HG03565 (cell line): ENCODE measurements around the gene NEDD9.

Experiments used
- ATAC-seq: cut with Tn5 transposase; IDR thresholded peaks from one replicate; pipeline ENCODE4 v1.9.1; 2021; ENCODE audit warnings: mild to moderate bottlenecking, moderate library complexity; ENCODE audit not compliant: unreplicated experiment

Gene NEDD9

GRCh38 chr6:11232193-11232769 lies at the start of gene NEDD9:
NEDD9 (minus strand) TSS chr6:11232668; CDS start chr6:11232515, 153 bp downstream.
- ATAC-seq = peak; percentile 99

GRCh38 chr6:11282245-11282644 lies 49.8 kb upstream of the NEDD9 start:
- no peak for ATAC-seq

DNA sequence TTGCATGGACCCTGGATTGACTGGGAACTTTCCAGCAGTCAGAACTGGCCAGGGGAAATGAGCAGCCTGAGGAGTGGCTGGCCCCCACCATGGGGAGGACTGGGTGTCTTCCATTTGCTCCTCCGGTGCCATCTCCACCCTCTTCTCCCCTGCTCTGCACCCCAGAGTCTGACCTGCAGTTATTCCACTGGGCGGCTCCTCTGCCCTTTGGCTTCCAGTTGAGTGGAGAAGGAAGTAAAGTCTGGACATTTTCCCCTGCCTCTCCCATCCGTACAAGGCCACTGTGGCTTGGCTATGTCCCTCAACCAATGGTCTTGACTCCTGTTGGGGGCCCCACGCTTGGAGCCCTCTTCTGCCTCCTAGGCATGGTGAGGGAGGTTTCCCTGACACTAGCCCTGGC lies 47.9 kb upstream of the NEDD9 start:
- no peak for ATAC-seq

DNA sequence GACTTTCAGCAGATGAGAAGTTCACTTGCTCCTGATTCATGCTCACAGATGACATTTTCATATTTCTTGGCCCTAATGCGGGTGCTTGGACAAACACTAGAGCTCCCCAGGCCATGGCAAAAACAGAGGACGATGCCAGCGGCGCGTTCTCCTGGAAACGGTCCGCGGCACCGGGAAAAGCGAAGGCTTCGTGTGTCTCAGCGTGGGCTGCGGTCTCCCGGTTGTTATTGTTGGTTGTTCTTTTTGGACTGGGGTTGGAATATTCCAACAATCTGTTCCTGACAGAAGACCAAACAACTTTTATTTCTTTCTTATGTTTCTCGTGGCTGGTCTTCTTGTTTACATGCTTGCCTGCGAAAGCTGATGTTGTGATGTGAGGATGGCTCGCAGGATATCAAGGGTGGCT lies 46.8 kb upstream of the NEDD9 start:
- no peak for ATAC-seq

- no peak for ATAC-seq
Observed at GRCh38 chr6:11278207-11278559, 45.7 kb upstream of the NEDD9 start.

- ATAC-seq = peak; percentile 43
Observed at GRCh38 chr6:11277275-11278206, 45.1 kb upstream of the NEDD9 start.

DNA sequence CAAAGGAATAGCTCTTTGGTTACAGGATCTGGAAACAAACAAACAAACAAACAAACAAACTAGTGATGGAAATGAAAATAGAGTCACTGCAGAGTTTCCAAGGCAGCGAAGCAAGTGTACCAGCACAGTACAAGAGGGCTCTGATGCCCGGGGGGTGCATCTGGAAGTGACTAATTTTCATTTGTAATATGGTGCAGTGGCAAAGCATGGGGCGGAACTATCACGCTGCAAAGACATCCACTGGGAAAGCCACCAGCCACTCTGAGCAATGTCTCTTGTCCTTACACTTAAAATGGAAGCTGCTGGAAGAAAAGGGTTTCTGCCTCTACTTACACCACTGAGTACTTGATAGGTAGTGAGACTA lies 44.4 kb upstream of the NEDD9 start:
- ATAC-seq = no peak

DNA sequence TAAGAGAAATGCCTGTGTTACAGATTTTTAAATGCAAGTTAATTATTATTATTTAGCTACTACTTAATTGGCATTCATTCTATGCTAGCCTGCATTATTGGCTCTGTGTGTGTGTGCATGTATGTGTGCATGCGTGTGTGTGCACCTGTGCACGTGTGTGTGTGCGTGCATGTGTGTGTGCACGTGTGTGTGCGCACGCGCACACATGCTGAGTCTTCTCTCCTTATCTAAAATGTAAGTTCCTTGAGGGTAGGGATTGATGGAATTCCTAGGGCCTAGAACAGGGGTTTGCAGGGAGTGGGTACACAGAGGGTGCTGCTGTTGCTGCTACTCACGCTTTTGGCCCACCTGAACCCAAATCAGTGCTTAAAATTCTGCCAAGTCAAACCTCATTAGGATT lies 43.8 kb upstream of the NEDD9 start:
- no peak for ATAC-seq

GRCh38 chr6:11275598-11275997 lies 43.1 kb upstream of the NEDD9 start:
- peak; percentile 70 for ATAC-seq

DNA sequence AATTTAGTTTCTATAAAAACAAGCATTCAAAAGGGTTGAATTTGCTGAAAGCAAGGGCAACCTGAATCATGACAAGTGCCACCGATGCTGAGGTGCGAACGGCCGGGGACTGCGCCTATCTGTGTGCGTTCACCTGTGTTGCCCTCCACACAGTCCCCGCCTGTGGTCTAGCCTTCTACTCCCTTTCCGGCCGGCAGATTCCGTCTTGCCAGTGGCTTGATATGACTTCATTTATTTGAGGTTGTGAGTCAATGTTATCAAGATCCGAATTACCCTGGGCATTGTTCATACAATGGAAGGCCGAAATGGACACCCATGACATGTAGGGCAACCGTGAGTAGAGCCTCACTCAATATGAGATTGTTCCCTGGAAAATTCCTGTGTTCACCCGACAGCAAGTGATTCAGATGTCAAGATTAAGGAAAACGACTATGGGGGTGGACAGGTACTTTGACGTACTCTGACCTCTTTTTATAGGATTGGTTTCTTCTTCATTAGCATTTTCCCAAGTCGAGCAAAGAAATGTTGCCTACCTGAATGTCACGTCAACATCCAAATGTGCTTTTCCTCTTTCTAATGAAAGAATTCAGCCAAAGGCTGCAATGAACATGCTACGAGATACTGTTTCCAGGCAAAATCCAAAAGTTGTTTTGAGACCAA lies 41.1 kb upstream of the NEDD9 start:
- ATAC-seq = no peak

GRCh38 chr6:11272491-11273192 lies 40.2 kb upstream of the NEDD9 start:
- ATAC-seq = no peak

GRCh38 chr6:11271228-11272020 lies 39.0 kb upstream of the NEDD9 start:
- no peak for ATAC-seq

DNA sequence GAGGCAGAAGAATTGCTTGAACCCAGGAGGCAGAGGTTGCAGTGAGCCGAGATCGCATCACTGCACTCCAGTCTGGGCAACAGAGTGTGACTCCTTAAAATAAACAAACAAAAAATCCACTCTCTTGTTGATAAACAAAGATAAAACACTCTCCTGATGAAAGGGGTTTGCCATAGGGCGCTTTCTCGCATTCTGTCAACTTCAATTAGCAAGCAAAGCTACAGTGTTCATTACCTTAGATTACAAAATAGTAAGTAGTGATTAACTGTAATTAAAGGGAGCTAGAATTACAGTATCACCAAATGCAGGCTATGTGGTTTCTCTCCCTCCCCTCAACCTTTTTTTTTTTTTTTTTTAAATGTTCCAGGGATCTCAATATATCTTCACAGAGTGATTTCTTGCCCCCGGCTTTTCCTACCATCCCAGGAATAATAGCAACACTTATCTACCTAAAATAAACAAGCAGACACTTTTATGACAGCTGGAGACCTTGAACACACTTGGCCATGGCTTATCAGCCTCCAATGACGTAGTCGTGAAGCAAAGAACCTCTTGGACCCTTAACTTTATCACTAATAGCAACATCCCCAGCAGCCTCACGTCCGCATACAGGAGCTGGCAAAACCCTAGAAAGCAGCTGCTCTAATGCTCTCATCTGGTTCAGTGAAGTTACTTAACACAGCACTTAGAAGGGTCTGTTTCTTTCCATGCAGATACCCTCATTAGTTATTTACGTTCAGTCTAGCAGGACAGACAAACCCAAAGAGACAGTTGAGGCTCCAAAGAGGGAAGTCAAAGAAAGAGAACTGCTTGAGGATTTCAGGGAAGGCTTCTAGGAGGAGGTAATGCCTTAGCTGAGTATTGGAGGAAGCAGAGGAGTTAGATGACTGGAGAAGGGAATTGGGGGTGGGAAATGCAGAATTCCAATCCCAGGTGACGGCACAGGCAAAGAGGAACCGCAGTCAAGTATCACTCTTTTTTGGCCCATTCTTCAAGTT lies 37.9 kb upstream of the NEDD9 start:
- ATAC-seq = no peak

- no peak for ATAC-seq
Observed at GRCh38 chr6:11268978-11269377, 36.5 kb upstream of the NEDD9 start.

DNA sequence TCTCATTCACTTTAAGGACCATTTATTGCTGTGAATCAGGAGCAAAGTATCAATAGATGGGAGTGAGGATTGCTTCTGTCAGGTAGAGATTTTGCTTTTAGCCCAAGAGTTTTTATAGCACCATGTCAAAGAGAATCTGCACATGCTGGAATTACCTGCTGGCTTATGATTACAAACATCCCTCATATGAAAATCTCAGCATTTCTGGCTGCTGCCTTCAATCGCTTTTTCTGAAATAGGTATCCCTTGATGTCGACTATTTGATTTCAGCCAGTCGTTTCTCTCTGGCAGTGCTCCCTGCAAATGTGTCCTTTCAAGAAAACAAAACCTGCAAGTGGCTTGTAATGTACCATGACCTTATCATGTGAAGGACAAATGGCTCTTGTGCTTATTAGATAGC lies 34.5 kb upstream of the NEDD9 start:
- no peak for ATAC-seq

GRCh38 chr6:11265932-11266331 lies 33.5 kb upstream of the NEDD9 start:
- no peak for ATAC-seq

- no peak for ATAC-seq
Observed at GRCh38 chr6:11264100-11264499, 31.6 kb upstream of the NEDD9 start.

- ATAC-seq = no peak
Observed at GRCh38 chr6:11263291-11263775, 30.9 kb upstream of the NEDD9 start.

DNA sequence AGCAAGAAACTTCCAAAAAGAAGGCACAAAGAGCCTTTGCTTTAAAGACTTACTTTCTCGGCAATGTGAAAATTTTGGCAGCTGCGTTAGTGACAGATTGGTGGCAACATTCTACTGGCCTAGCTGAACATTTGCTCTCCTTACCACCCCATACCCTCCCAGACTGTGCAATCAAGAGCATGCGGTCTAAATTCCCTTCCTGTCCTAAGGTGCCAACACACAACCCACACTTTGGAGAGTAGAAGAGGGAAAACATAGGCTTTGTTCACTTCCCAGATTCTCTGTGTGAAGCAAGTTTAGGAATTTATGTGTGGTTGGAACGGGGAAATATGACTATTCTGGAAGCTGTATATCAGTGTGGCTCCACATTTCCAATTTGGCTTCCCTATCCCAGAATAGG lies 29.8 kb upstream of the NEDD9 start:
- no peak for ATAC-seq
